CD4-positive, alpha-beta T cell treated with Interleukin-6 for 4 hours (primary cell): Measurements from ENCODE around the gene BTBD16.

Experiments used
- DNase-seq: peaks from one replicate; pipeline ENCODE4 v3.0.0-alpha.2; 2020; ENCODE audit warnings: mixed read lengths

BTBD16 gene

DNA sequence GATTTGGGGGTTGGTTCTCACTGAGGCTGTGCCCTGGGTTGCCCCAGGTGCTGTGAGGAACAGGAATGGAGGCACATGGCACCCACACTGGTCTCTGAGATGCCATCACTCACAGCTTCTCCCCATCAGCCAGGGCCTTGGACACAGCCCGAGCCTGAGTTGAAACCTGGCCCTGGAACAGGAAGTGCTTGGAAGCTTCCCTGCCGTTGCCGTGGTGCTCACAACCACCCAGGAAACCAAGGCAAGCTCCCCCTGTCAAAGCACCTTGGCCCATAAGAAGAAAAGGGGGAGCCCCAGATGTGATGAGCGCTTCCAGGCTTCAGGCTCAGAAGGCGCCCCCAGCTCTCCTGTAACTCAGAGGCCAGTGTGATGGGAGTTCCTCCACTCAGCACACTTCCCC is at the start of gene BTBD16:
BTBD16 (plus strand) TSS at position 221 of the 400 bp plus-strand sequence. CDS start 3,786 bp downstream, outside the sequence.
- no peak for DNase-seq

DNA sequence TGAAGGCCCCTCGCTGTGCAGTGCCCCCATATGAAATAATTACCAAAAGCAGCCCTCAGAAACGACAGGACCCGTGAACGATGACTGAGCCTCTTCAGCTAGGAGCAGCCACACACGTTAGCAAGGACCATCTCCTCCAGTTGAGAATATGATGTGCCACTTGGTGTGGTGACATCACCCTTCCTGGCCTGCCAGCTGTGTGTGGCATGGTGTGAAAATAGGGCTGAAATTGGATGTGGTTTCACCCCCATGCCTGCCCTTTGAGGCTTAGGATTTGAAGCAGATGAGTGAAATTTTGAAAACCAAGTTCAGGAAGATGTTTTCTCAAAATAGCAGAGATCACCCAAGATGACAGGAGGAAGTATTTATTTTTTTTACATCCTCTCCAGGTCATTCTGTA is 49.1 kb upstream of the BTBD16 start:
- DNase-seq: no peak

DNA sequence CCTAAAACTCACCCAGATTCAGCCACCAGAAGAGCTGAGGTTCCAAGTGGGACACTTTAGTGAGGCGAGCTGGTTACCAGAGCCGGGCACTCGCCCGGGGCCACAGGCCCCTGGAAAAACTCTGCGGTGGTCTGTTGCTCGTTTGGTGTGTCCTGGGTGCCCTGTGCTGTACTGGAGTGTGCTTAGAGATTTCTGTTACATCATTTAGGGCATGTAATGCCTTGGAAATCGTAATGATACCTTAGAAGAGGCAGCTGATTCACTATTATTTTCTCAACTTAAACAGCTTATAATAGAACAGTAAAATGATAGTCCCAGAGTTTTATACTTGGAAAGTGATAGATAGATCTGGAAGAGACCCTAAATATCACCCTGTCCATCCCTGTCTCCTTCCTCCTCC is 48.5 kb upstream of the BTBD16 start:
- DNase-seq: no peak

DNA sequence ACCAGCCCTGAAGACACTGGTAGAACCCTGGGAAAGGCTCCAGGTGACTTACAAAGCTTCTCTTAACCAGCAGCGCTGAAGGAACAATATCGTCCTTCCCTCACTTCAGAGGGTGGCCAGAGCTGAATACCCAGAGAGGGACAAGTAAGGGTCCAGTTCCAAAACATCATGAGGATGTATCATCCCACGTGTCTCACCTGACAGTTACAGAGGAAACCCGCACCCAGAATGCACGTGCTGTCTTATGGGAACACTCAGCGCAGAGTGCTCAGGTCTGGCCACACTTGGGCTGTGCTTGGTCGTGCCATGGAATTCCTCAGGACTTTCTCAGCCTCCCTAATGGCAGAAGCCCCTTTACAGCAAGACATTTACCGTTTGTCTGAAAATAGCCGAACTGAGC is 46.9 kb upstream of the BTBD16 start:
- no peak for DNase-seq

DNA sequence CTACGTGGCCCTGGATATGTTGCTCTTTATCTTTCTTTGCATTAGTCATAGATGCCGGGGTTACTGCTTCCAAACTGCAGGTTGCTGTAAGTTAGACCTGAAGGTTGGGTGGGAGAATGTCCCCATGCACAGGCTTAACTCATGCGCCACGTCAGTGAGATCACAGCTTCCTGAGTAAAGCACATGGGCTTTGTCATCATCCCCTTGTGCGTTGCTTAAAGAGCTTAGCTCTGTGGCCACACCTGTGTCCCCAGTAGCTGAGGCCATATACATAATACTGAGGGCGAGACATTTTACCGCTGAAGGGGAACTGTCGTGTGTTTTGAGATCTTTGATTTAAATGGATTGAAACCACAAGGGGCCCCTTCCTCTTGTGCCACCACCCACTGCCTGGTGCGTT is 45.8 kb upstream of the BTBD16 start:
- no peak for DNase-seq

DNA sequence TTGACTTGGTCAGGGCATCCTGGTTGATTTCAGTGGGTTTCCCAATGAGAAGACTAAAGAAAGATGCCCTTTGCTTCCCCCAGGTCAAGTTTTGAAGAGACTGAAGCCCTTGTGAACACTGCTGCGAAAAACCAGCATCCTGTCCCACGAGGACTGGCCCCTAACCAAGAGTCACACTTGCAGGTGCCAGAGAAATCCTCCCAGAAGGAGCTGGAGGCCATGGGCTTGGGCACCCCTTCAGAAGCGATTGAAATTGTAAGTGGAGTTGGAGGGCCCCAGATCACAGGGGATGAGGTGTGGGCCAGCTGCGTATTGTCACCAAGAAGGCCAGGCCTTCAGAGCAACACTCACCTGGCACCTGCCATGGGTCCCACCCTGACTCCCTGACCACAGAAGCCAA is 43.3 kb upstream of the BTBD16 start:
- DNase-seq: no peak

DNA sequence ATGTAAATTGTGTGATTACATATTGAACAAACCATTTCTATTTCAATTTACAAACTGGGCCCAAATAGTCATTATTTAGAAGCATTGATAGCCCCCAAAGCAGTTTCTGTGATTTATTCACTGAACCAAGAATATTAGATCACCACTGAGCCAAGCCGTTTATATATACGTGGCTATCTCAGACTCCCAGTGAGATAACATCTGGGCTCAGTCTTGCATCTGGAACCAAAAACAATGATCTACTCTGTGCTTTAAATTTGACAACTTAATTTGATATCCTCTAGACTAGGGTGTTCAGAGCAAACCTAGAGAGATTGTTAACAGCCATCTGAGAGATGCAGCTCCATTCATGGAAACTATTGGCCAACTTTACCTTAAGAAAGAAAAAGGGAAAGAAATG is 41.4 kb upstream of the BTBD16 start:
- DNase-seq: no peak

DNA sequence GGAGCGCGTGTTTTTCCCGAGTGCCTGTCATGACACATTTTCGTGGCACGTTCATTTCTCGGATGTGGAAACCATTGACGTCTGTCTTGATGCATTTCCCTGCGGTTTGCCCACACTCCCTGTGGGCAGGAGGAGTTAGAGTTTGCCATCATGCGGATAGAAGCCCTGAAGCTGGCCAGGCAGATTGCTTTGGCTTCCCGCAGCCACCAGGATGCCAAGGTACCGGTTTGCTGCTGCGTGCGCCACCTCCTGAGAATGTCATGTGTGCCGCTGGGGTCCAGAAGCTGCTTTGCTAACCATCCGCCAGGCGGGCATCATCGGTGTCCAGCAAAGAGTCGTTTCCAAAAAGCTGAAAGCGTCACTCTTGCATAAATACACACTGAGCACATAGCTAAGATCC is 40.9 kb upstream of the BTBD16 start:
- no peak for DNase-seq

DNA sequence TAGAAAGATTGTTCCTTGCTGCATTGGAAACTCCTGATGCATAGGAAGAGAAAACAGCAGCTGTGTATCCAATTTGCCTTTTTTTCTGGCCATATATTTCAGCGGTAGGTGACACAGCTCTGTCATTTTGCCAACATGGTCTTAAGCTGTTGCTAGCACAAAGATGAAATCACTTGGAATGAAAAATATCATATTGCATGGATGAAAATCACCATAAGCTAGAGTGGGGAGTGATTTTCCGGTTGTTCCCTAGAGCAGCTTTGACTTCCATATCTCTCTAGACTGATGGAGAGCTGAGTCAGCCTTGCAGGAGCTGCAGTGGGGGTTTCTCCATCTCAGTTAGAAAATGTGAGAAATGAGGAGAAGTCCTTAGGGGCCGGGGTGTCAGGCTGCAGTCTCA is 38.3 kb upstream of the BTBD16 start:
- DNase-seq: no peak

DNA sequence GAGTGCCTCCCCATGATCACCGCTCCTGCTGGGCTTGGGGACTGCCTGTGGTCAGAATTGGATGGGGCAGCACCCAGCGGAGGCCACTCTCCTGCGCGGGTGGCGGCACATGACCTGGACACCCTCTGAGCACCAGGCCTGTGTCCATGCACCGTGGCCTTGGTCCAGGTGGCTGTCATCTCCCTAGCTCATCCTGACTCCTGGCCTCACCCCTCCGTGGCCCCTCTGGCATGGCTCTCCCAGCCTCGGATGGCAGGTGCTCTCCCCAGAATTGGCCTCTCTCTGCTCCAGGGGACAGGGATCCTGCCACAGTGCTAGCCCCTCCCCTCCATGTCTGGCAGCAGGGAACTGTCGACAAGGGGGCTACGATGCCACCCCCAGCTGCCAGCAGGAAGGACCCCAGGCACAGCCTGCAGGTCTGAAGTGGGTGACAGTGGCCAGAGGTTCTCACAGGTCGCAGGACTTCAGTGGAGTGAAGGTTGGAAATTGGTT is 37.2 kb upstream of the BTBD16 start:
- no peak for DNase-seq

DNA sequence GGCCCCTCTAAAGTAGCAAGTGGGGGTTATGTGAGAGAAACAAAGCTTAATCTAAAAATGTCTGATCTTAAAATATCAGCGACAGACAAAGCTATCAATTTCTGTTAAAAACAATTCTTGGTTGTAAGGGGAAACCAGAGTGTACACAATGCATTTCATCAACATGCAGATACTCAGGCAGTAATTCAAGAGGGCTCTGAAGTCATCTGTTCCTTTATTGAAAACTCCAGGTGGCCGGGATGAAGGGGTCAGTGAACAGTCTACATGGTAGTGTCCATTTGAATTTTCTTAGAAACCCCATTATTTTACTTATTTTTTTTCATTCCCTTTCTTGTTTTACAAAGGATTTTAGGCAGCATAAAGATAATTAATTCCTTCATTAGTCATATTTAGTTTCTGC is 36.7 kb upstream of the BTBD16 start:
- DNase-seq: no peak

DNA sequence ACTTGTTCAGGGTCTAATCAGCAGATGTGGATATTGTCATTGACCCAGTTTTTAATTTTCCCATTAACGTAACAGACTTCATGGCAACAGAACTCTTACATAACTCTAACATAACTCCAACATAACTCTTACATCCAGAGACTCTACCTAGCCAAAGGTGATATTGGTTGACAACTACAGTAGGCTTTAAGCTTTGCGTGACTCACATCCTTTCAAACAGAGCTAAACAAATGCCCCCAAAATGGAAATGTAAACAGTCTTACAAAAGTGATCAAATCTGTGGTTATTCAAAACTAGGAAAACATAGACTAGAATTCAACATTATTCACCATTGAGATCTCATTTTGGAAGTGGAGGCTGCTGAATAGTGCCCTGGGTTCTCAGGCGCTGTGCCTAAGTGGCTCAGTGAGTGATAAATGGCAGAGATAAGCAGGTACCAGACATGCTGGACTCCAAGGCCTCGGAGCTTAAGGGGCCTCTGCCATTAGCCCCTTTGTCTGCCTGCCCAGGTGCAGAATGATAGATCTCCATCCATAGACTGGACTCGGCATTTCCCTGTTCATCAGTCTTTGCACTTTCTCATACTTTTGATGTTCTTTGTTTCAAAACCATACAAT is 34.3 kb upstream of the BTBD16 start:
- no peak for DNase-seq

DNA sequence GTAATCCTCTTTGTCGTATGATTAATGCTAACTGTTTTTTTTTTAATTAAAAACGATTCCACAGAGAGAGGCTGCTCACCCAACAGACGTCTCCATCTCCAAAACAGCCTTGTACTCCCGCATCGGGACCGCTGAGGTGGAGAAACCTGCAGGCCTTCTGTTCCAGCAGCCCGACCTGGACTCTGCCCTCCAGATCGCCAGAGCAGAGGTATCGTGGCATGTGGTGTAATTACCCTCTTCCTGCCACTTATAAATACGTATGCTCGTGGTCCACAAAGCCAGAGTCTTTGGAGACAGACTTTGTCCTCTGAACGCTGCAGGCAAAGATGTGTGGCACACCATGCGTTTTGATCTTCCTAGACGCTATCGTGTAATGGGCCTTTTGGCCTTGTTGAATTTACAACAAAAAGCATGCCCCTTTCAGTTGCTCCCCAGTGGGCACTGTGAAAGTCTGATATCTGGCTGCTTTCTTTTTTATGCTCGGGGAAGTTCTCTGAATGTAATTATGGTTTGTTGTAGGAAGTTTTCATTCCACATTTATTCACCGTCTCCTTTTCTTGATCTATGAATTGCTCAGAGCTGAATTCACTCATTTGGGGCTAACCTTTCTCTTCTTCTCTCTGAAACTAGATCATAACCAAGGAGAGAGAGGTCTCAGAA is 33.6 kb upstream of the BTBD16 start:
- no peak for DNase-seq

DNA sequence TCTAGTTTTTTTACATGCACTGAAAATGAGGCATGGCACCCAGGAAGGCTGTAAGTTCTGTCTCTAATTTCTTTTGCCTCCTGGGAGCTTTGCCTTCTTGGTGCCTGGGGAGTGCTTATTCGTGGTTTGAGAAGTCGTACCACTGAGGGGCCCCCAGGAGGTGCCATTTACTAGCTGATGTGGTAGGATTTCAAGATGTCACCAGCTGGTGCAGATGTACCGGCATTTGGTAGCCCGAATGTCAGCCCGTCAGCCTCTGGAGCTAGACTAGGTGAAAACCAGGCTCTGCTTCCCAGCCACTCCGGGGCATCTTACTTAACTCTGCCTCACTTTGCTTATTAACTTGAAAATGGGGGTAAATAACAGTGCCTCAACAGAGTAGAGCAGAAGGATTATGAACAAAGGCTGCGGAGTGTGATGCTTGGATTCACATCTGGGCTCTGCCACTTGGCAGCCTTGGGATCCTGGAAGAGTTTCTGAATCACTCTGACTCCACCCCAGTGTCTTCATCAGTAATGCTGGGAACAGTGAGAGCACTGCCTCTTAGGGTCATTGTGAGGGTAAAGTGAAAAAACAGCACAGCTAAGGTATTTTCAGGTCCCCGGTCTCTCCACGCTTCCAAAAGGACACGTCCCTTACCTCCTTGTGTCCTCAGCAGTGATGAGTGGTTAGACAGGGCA is 31.4 kb upstream of the BTBD16 start:
- no peak for DNase-seq

DNA sequence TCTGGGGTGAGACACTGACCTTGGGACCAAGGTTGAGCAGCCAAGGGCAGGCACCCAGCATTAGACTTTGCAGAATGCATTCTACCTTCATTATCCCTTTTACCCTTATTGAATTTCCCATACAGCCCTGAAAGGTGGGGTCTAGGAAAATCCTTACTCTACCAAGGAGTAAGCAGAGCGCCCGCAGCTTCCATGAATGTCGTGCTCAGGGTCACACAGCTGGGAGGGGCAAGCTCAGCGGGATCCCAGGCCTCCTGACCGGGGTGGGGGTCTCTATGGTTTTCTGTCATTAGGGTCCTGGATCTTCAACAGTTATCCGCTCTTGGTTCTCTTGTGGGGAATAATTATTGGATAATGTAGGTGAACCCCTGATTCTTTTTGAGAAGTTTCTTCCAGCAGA is 30.7 kb upstream of the BTBD16 start:
- DNase-seq: no peak

DNA sequence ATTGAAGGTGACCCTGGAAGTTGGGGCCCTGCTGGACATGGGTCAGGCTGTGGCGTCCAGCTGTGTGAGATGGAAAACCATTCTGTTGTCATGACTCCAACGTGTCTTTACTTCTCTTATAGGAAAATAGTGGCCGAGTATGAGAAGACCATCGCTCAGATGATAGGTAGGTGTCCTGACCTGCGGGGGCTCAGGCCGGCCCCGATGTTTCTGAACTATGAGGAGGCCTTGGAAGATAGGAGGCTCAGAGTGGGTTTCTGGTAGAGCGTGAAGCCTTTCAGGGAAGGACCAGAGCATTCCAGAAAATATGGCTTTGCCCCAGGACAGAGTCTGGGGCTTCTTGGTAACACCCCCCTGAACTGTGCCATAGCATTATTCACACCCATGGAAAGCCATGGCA is 29.3 kb upstream of the BTBD16 start:
- no peak for DNase-seq

DNA sequence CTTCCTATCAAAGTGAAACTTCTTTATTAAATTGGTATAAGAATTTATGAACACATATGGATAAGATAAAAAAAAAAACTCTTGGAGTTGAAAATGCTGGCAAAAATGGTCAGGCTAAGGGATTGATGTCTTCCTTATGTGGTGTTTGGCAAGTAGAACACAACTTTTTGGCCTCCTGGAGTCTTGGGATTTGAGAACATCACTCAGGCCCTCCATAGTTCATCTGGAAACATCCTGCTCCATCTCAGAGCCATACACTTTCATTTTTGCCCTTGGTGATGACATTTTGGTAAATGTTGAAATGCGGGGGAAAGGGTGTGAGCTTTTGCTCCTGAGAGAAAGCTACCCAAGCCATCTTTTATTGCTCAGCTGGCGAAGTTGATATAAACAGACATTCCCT is 27.5 kb upstream of the BTBD16 start:
- DNase-seq: no peak

DNA sequence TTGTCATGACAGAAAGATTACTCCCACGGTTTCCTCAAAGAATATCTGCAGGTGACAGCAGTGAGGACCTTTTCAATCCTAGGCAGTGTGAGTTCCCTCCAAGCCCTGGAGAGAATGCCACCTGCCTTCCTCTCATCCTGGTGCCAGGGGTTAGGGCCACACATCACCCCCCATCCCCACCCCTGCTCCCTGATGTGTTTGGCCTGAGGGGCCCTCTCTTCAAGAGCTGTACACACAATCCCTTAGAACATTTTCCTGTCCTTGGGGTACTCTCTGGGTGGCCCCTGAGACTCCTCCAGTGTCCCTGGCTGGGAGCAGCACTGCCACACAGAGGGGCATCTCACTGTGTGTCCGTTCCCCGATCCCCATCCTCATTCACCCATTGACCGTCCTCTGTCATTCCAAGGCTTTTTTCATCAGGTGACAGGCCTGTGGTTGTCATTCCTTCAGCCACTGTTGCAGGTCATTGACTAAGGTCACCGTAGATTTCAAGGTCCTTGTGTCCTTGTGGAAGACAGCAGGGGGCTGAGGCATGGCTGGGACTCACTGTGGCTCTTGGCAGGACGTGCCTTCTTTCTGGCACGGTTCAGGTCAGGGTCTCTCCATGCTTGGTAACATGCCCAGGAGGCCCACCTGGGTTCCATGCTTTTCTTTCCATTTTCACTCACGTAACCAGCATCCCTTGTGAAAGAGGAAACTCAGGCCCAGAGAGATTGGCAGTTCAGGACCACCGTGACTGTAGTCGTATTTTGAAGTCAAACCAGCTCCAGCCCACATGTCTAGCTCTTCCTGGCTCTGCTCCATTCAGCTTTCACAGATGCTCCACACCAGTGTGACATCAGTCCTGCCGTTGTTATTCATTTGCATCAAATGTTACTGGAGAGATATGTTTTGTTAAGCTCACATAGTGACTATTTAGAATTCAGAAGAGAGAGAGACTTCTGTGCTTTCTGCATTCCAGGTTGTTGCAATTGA is 26.8 kb upstream of the BTBD16 start:
- DNase-seq: no peak

DNA sequence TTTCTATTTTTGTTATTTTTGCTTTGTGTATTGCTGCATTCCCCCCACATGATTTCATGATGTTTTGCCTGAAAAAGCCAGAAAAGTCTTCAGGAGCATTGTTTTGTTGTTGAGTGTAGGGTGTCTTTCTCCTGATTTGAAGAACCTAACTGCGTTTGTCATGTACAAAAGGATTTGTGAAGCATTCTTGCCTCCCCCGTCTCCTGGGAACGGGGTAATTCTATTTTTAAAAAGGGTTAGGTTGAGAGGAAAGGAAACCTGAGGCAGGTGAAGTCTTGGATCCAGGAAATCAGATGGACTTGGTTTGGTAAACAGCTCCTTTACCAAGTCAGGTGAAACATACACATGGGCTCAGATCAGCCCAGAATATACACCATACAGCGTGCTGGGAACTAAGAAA is 26.0 kb upstream of the BTBD16 start:
- no peak for DNase-seq

DNA sequence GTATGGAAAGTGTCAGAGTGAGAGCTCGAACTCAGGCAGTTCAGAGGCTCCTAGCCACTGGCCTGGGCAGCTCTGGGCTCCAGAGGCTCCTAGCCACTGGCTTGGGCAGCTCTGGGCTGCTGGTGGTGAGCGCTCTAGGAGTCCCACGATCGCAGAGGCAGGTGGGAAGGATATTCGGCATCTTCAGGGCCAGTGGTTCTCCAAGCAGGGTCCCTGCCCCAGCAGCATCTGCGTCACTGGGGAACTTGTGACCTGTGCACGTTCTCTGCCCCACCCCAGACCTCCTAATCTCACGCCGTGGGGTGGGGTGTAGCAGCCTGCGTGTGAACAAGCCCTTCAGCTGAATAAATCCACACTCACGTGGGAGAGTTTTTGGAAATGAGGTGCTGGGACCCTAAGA is 25.2 kb upstream of the BTBD16 start:
- no peak for DNase-seq

DNA sequence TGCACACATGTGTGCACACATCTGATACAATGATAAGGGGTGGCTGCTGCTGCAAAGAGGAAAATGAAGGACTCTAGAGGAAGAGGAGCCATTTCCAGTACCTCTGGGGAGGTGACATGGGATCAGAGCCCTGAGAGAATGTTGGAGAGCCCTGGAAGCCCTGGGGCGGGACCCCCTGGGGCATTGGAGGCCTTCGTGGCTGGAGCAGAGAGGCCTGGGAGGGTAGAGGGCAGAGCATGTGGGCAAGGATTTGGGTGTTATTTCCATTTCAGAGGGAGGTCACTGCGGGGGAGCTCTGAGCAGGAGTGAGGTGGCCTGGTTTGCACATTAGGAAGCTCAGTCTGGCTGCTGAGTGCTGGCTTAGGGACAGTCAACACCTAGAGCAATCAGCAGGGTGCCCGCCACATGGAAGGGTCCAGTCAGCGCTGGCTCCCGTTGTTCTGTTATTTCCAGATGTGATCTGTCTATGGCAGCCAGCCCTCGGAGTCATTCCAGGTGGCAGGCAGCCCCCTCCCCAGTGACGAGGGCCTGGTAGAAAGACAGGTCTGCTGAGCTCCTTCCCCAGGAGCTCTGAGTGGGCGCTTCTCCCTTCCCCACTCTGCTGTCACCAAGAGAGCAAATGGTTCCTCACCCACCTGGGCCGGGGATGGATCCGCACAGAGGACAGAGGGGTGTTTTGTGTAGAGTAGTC is 24.1 kb upstream of the BTBD16 start:
- no peak for DNase-seq
